IMR-90 (cell line): Measurements from ENCODE around the gene ITGA3. TPM values are rescaled to one million over a fixed set of nuclear protein-coding genes. Genes with fewer than 3 reads are reported as not detected.

ENCODE experiments used
- ATAC-seq: fragments of 200-7000 bp; cut with Tn5 transposase; 2 replicates; pipeline ENCODE4 v1.9.1; 2020; ENCODE audit warnings: low read depth, mild to moderate bottlenecking, moderate library complexity
- BruUV-seq: library from RNA; stranded (reverse); fragments of 400-500 nt; replicated peaks from 2 replicates; lab custom pipeline; 2021; lab: Mats Ljungman, UMichigan
- CTCF ChIA-PET: fragments of 300-600 bp; formaldehyde crosslinking; extraction: SDS; loops from one replicate; lab custom pipeline; 2021; ENCODE audit warnings: antibody characterized with exemption; lab: Yijun Ruan, JAX
- POLR2A ChIA-PET: fragments of 300-600 bp; sonication (Branson Sonifier 250); formaldehyde crosslinking; loops from one replicate; lab custom pipeline; 2022; ENCODE audit warnings: antibody characterized with exemption; ENCODE audit not compliant: unreplicated experiment; lab: Charles Lee
- DNase-seq: peaks from one replicate; pipeline ENCODE4 v3.0.0; 2013
- H2AFZ ChIP-seq: replicated peaks from 2 replicates; pipeline ENCODE3; 2013; ENCODE audit warnings: low read length, mild to moderate bottlenecking; ENCODE audit not compliant: poor library complexity
- H2AK5ac ChIP-seq: 2 replicates; pipeline ENCODE4 v1.6.1; 2013; ENCODE audit warnings: low read depth, low read length, inconsistent platforms
- H2AK9ac ChIP-seq: replicated peaks from 2 replicates; pipeline ENCODE3; 2013; ENCODE audit warnings: mild to moderate bottlenecking, low read depth, low read length, moderate library complexity; ENCODE audit not compliant: poor library complexity
- H2BK120ac ChIP-seq: 2 replicates; pipeline ENCODE4 v1.6.1; 2013; ENCODE audit warnings: low read depth, low read length, inconsistent platforms
- H2BK15ac ChIP-seq: 3 replicates; pipeline ENCODE4 v1.6.1; 2013; ENCODE audit warnings: low read depth, low read length, inconsistent platforms
- H2BK20ac ChIP-seq: 2 replicates; pipeline ENCODE4 v1.6.1; 2013; ENCODE audit warnings: low read depth, mild to moderate bottlenecking, inconsistent platforms, low read length, moderate library complexity
- H2BK5ac ChIP-seq: 2 replicates; pipeline ENCODE4 v1.6.1; 2013; ENCODE audit warnings: mild to moderate bottlenecking, low read depth, low read length, inconsistent platforms; ENCODE audit not compliant: poor library complexity, severe bottlenecking
- H3K14ac ChIP-seq: replicated peaks from 2 replicates; pipeline ENCODE4 v1.6.1; 2013; ENCODE audit warnings: low read depth, low read length, inconsistent platforms
- H3K18ac ChIP-seq: 2 replicates; pipeline ENCODE4 v1.6.1; 2013; ENCODE audit warnings: low read depth, low read length, control low read depth
- H3K23ac ChIP-seq: 2 replicates; pipeline ENCODE4 v1.6.1; 2013; ENCODE audit warnings: low read depth, low read length, inconsistent platforms
- H3K27ac ChIP-seq: 2 replicates; pipeline ENCODE4 v1.5.1; 2013; ENCODE audit warnings: mild to moderate bottlenecking, control low read depth, low read length; ENCODE audit not compliant: insufficient read depth
- H3K27me3 ChIP-seq: 2 replicates; pipeline ENCODE4 v1.6.1; 2013; ENCODE audit warnings: low read length; ENCODE audit not compliant: control insufficient read depth, insufficient read depth
- H3K36me3 ChIP-seq: 2 replicates; pipeline ENCODE4 v1.6.1; 2013; ENCODE audit warnings: low read length, mixed read lengths; ENCODE audit not compliant: control insufficient read depth, insufficient read depth
- H3K4ac ChIP-seq: 2 replicates; pipeline ENCODE4 v1.6.1; 2013; ENCODE audit warnings: low read depth, low read length, inconsistent platforms
- H3K4me1 ChIP-seq: 2 replicates; pipeline ENCODE4 v1.6.1; 2013; ENCODE audit warnings: low read length, mixed read lengths; ENCODE audit not compliant: control insufficient read depth, insufficient read depth
- H3K4me2 ChIP-seq: 2 replicates; pipeline ENCODE4 v1.6.1; 2013; ENCODE audit warnings: low read depth, mild to moderate bottlenecking, control low read depth, low read length, moderate library complexity
- H3K4me3 ChIP-seq: 2 replicates; pipeline ENCODE4 v1.5.1; 2013; ENCODE audit warnings: low read depth, mild to moderate bottlenecking, control low read depth, low read length, moderate library complexity; ENCODE audit not compliant: insufficient read depth
- H3K56ac ChIP-seq: 2 replicates; pipeline ENCODE4 v1.6.1; 2013; ENCODE audit warnings: low read length, inconsistent platforms; ENCODE audit not compliant: insufficient read depth; ENCODE audit errors: extremely low read depth
- H3K79me1 ChIP-seq, 2 experiments: 2 replicates each; pipeline ENCODE4 v1.6.1; 2013; ENCODE audit warnings: low read length in 2 of 2, inconsistent platforms in 1 of 2, low read depth in 1 of 2
- H3K9ac ChIP-seq: 2 replicates; pipeline ENCODE4 v1.6.1; 2013; ENCODE audit warnings: low read depth, low read length, control low read depth
- H3K9me1 ChIP-seq: 2 replicates; pipeline ENCODE4 v1.6.1; 2013; ENCODE audit warnings: low read length, inconsistent platforms; ENCODE audit not compliant: insufficient read depth
- H3K9me3 ChIP-seq: 2 replicates; pipeline ENCODE4 v1.6.1; 2013; ENCODE audit warnings: low read length; ENCODE audit not compliant: control insufficient read depth, insufficient read depth
- H4K20me1 ChIP-seq: 2 replicates; pipeline ENCODE4 v1.6.1; 2013; ENCODE audit warnings: low read length, inconsistent platforms; ENCODE audit not compliant: insufficient read depth
- H4K5ac ChIP-seq: 2 replicates; pipeline ENCODE4 v1.6.1; 2013; ENCODE audit warnings: mild to moderate bottlenecking, low read depth, low read length, control low read depth
- H4K8ac ChIP-seq, 2 experiments: 2 replicates each; pipeline ENCODE4 v1.6.1; 2013; ENCODE audit warnings: low read depth in 2 of 2, low read length in 2 of 2, control low read depth in 1 of 2, inconsistent platforms in 1 of 2
- H4K91ac ChIP-seq: 2 replicates; pipeline ENCODE4 v1.6.1; 2013; ENCODE audit warnings: low read depth, low read length, inconsistent platforms; ENCODE audit not compliant: insufficient read depth
- BHLHE40 ChIP-seq: fragments of 150-350 bp; IDR thresholded peaks from 2 replicates; pipeline ENCODE4 v1.6.1; 2016; ENCODE audit warnings: mild to moderate bottlenecking, low read depth, low read length
- CEBPB ChIP-seq: IDR thresholded peaks from 2 replicates; pipeline ENCODE4 v1.6.1; 2012; ENCODE audit warnings: low read depth, low read length, improper control_type of control experiment
- FOS ChIP-seq: fragments of 150-350 bp; IDR thresholded peaks from 2 replicates; pipeline ENCODE4 v1.6.1; 2016; ENCODE audit warnings: low read depth, low read length
- MAFK ChIP-seq: IDR thresholded peaks from 2 replicates; pipeline ENCODE4 v1.6.1; 2012; ENCODE audit warnings: low read depth, low read length, improper control_type of control experiment
- NFE2L2 ChIP-seq: fragments of 150-350 bp; IDR thresholded peaks from 2 replicates; pipeline ENCODE4 v1.6.1; 2016; ENCODE audit warnings: low read depth, mild to moderate bottlenecking, low read length
- WGBS, 2 experiments: methylation state at CpG; one replicate each; pipeline versions ENCODE4 v1.1.5 to v1.1.7; 2013; ENCODE audit warnings: missing lambda C conversion rate in 2 of 2; ENCODE audit not compliant: insufficient read length in 1 of 2; ENCODE audit errors: extremely low coverage in 2 of 2; 5-methylcytosine and 5-hydroxymethylcytosine counted together
- dilution Hi-C: fragments of 300-500 bp; cut with HindIII; formaldehyde crosslinking; loops from one replicate; pipeline ENCODE4 v1.14.3; 2018; ENCODE audit warnings: low sequenced_read_pairs; ENCODE audit not compliant: unreplicated experiment
- in situ Hi-C: fragments of 300-500 bp; cut with MboI; formaldehyde crosslinking; loops from 3 replicates; pipeline ENCODE4 v1.14.3; 2019; ENCODE audit warnings: low sequenced_read_pairs, inconsistent platforms, mixed read lengths
- intact Hi-C: fragments of 100-400 bp; cut with micrococcal nuclease; formaldehyde crosslinking; loops from 2 replicates; pipeline ENCODE4 v1.10.0; 2022
- polyA plus RNA-seq, 3 experiments: library from polyadenylated mRNA; depleted of rRNA; stranded (reverse); fragments of >200 nt; gene quantifications; 2 replicates each; pipeline ENCODE4 v1.2.3, GENCODE V29; 2012; ENCODE audit warnings: low replicate concordance in 1 of 3
- total RNA-seq: library from RNA; depleted of rRNA; stranded (reverse); fragments of >200 nt; gene quantifications from 2 replicates; pipeline ENCODE4 v1.2.3, GENCODE V29; 2012
- TF ChIP-seq, protein P1 (sequence below): conservative IDR thresholded peaks from 2 replicates; pipeline ENCODE4 v1.5.1; 2012; ENCODE audit warnings: mild to moderate bottlenecking, low read depth, low read length, improper control_type of control experiment
- TF ChIP-seq, protein P2 (sequence below): fragments of 150-350 bp; IDR thresholded peaks from 2 replicates; pipeline ENCODE4 v1.6.1; 2016; ENCODE audit warnings: low read depth, mild to moderate bottlenecking, low read length, moderate library complexity, borderline replicate concordance

Gene ITGA3
- total and polyA plus RNA-seq, 2 of the 4 experiments (the other 2 are of a cell fraction), result 78.0 to 202 TPM

DNA sequence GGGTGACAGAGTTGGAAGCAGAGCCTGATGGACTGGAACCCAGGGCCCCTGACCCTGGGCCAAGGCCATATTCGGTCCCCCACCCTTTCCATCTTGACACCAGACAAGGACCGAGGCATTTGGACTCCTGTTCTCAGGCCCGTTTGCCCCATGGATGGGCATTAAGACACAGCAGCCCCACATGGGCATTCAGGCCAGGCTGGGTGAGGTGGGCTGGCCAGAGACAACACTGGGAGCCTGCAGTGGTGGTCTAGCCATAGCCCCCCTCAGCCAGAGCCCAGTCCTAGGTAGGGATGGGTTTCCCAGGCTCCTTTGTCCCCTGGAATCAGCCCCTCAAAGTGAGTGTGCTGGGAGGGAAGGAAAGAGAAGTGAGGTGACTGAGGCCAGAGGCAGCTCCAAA lies 40.8 kb downstream of the ITGA3 start:
- no peak overlapping the region for H3K27ac ChIP-seq
- dilution Hi-C loops (no loop called here), intact Hi-C loops (no loop called here), in situ Hi-C loops (no loop called here)
- H2AK9ac ChIP-seq, result no peak overlapping the region
- ATAC-seq (no peak), DNase-seq (no peak)
- H3K9ac ChIP-seq, result no peak overlapping the region
- H3K4me3 ChIP-seq, result no peak overlapping the region
- peaks cover 13% of the 10 kb centered on the region for H3K36me3 ChIP-seq
- no peak overlapping the region for H2BK20ac ChIP-seq
- H3K56ac ChIP-seq, result no peak overlapping the region
- no peaks in the 10 kb centered on the region for H3K9me3 ChIP-seq
- H3K14ac ChIP-seq, result no peak overlapping the region
- H2BK120ac ChIP-seq, result no peak overlapping the region
- POLR2A ChIA-PET, result no interaction called here
- H4K8ac ChIP-seq, result no peak overlapping the region
- CTCF ChIA-PET, result no interaction called here
- no peak overlapping the region for H2BK15ac ChIP-seq
- H4K91ac ChIP-seq, result no peak overlapping the region
- no peak overlapping the region for H3K23ac ChIP-seq
- H2AK5ac ChIP-seq, result no peak overlapping the region
- H3K4me1 ChIP-seq, result peaks cover 19% of the 10 kb centered on the region
- H3K27me3 ChIP-seq, result no peaks in the 10 kb centered on the region
- H3K4ac ChIP-seq, result no peak overlapping the region
- no peak overlapping the region; the same call in 1 of the 2 replicates for H3K4me2 ChIP-seq
- peaks cover 6 to 16% of the 10 kb centered on the region in 2 experiments; a peak in 3 of 4 replicates for H3K79me1 ChIP-seq
- peaks cover 7% of the 10 kb centered on the region for H4K20me1 ChIP-seq
- no peak overlapping the region for H2AFZ ChIP-seq
- H4K5ac ChIP-seq, result no peak overlapping the region
- WGBS, 2 experiments, result no CpG with 5 or more reads among the region's 3 CpGs
- H3K9me1 ChIP-seq, result 0 out of 2 replicates have a peak, but pooled peaks cover 6% of the 10 kb centered on the region
- no peak for TF ChIP-seq BHLHE40
- TF ChIP-seq CEBPB, result no peak
- no peak for TF ChIP-seq FOS
- TF ChIP-seq, protein P1, sequence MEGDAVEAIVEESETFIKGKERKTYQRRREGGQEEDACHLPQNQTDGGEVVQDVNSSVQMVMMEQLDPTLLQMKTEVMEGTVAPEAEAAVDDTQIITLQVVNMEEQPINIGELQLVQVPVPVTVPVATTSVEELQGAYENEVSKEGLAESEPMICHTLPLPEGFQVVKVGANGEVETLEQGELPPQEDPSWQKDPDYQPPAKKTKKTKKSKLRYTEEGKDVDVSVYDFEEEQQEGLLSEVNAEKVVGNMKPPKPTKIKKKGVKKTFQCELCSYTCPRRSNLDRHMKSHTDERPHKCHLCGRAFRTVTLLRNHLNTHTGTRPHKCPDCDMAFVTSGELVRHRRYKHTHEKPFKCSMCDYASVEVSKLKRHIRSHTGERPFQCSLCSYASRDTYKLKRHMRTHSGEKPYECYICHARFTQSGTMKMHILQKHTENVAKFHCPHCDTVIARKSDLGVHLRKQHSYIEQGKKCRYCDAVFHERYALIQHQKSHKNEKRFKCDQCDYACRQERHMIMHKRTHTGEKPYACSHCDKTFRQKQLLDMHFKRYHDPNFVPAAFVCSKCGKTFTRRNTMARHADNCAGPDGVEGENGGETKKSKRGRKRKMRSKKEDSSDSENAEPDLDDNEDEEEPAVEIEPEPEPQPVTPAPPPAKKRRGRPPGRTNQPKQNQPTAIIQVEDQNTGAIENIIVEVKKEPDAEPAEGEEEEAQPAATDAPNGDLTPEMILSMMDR, result no peak
- TF ChIP-seq, protein P2, sequence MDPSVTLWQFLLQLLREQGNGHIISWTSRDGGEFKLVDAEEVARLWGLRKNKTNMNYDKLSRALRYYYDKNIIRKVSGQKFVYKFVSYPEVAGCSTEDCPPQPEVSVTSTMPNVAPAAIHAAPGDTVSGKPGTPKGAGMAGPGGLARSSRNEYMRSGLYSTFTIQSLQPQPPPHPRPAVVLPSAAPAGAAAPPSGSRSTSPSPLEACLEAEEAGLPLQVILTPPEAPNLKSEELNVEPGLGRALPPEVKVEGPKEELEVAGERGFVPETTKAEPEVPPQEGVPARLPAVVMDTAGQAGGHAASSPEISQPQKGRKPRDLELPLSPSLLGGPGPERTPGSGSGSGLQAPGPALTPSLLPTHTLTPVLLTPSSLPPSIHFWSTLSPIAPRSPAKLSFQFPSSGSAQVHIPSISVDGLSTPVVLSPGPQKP, result no peak
- no peak for TF ChIP-seq MAFK
- TF ChIP-seq NFE2L2, result no peak
- no TSS peak for BruUV-seq
- no peak overlapping the region for H2BK5ac ChIP-seq
- no peak overlapping the region for H3K18ac ChIP-seq
